Measurements from ENCODE around the gene CHN2.

- TF ChIP-seq POLR2AphosphoS5 (IDR thresholded peaks at IDR 0.05; ENCODE audit: low read depth, low read length): no peak
- TF ChIP-seq USF2 (IDR thresholded peaks at IDR 0.05; ENCODE audit: borderline replicate concordance, low read depth, low read length): no peak
- no peak for TF ChIP-seq CTCF (IDR thresholded peaks at IDR 0.05)
- no peak for TF ChIP-seq RAD21 (IDR thresholded peaks at IDR 0.05; ENCODE audit: low read length)
- no peak for TF ChIP-seq REST (IDR thresholded peaks at IDR 0.05; ENCODE audit: low read depth, low read length)
- TF ChIP-seq USF1 (IDR thresholded peaks at IDR 0.05; ENCODE audit: borderline replicate concordance, low read depth): no peak
Observed at GRCh38 chr7:29471444-29472138, 277.0 kb downstream of the CHN2 start.
